SK-N-SH (cell line): Measurements from ENCODE around the gene SQOR. TPM values are rescaled to one million over a fixed set of nuclear protein-coding genes. Genes with fewer than 3 reads are reported as not detected.

Source experiments
- CTCF ChIA-PET: fragments of 300-600, 350-600 bp; formaldehyde crosslinking; extraction: SDS; loops from one replicate; lab custom pipeline; 2021; lab: Yijun Ruan, JAX
- POLR2A ChIA-PET: fragments of 350-600 bp; sonication (Branson Sonifier 250); formaldehyde crosslinking; extraction: SDS; loops from one replicate; lab custom pipeline; 2020; ENCODE audit warnings: antibody characterized with exemption, inconsistent platforms; lab: Yijun Ruan, JAX
- DNase-seq: peaks from one replicate; pipeline ENCODE4 v3.0.0; 2012
- H2AFZ ChIP-seq: fragments of 200-600 bp; sonication (generic); 2 replicates; pipeline ENCODE4 v1.8.1; 2016; ENCODE audit warnings: antibody characterized with exemption, mild to moderate bottlenecking, low read depth
- H3F3A ChIP-seq: fragments of 200-600 bp; sonication (generic); replicated peaks from 2 replicates; pipeline ENCODE3; 2016; ENCODE audit warnings: antibody characterized with exemption, mild to moderate bottlenecking; ENCODE audit not compliant: insufficient read depth
- H3K27ac ChIP-seq, 2 experiments: fragments of 200-500 bp in 1 of 2; fragments of 200-600 bp in 1 of 2; sonication (Bioruptor generic) in 1 of 2; sonication (generic), shearing (Covaris generic) in 1 of 2; 2 replicates each; pipeline versions ENCODE4 v1.5.1 to v1.6.1; 2014 to 2016; ENCODE audit warnings: low read depth in 2 of 2, inconsistent platforms in 1 of 2, low read length in 1 of 2, mild to moderate bottlenecking in 1 of 2, mixed read lengths in 1 of 2
- H3K27me3 ChIP-seq: fragments of 200-600 bp; sonication (generic), shearing (Covaris generic); 2 replicates; pipeline ENCODE4 v1.6.1; 2016; ENCODE audit warnings: mixed run types; ENCODE audit not compliant: insufficient read depth
- H3K36me3 ChIP-seq, 2 experiments: fragments of 200-500 bp in 1 of 2; fragments of 200-600 bp in 1 of 2; sonication (Bioruptor generic) in 1 of 2; sonication (generic) in 1 of 2; replicated peaks in 1 of 2; 2 replicates each; pipeline versions ENCODE3 to v1.5.1; 2014 to 2016; ENCODE audit warnings: low read length in 1 of 2, mild to moderate bottlenecking in 1 of 2; ENCODE audit not compliant: insufficient read depth in 2 of 2, control insufficient read depth in 1 of 2
- H3K4me1 ChIP-seq, 2 experiments: fragments of 200-500 bp in 1 of 2; fragments of 200-600 bp in 1 of 2; sonication (Bioruptor generic) in 1 of 2; sonication (generic), shearing (Covaris generic) in 1 of 2; 2 replicates each; pipeline versions ENCODE4 v1.5.1 to v1.6.1; 2014 to 2016; ENCODE audit warnings: low read depth in 1 of 2, low read length in 1 of 2, mixed run types in 1 of 2; ENCODE audit not compliant: insufficient read depth in 2 of 2, control insufficient read depth in 1 of 2
- H3K4me2 ChIP-seq: fragments of 200-600 bp; sonication (generic), shearing (Covaris generic); 2 replicates; pipeline ENCODE4 v1.6.1; 2017; ENCODE audit warnings: mixed run types
- H3K4me3 ChIP-seq, 2 experiments: fragments of 200-500 bp in 1 of 2; fragments of 200-600 bp in 1 of 2; sonication (Bioruptor generic) in 1 of 2; sonication (generic), shearing (Covaris generic) in 1 of 2; 2 replicates each; pipeline versions ENCODE4 v1.5.1 to v1.8.1; 2014 to 2016; ENCODE audit warnings: low read depth in 2 of 2, inconsistent platforms in 1 of 2, low read length in 1 of 2, mild to moderate bottlenecking in 1 of 2, mixed read lengths in 1 of 2, moderate library complexity in 1 of 2
- H3K79me2 ChIP-seq: fragments of 200-600 bp; sonication (generic); 2 replicates; pipeline ENCODE4 v1.8.1; 2017; ENCODE audit warnings: mild to moderate bottlenecking; ENCODE audit not compliant: insufficient read depth
- H3K9ac ChIP-seq: fragments of 200-600 bp; sonication (generic); 2 replicates; pipeline ENCODE4 v1.6.1; 2017; ENCODE audit warnings: mixed run types
- H3K9me2 ChIP-seq: fragments of 200-600 bp; sonication (generic); 2 replicates; pipeline ENCODE4 v1.6.1; 2017; ENCODE audit warnings: mixed run types
- H3K9me3 ChIP-seq: fragments of 200-600 bp; sonication (generic); 2 replicates; pipeline ENCODE4 v1.6.1; 2017; ENCODE audit warnings: mixed run types, mild to moderate bottlenecking, moderate library complexity
- H4K20me1 ChIP-seq: fragments of 200-600 bp; sonication (generic); 2 replicates; pipeline ENCODE4 v1.6.1; 2017; ENCODE audit warnings: mild to moderate bottlenecking, mixed run types; ENCODE audit not compliant: insufficient read depth
- CHD2 ChIP-seq: fragments of 150-350 bp; IDR thresholded peaks from 2 replicates; pipeline ENCODE4 v1.6.1; 2018; ENCODE audit warnings: low read length; ENCODE audit not compliant: partially characterized antibody
- ELF1 ChIP-seq: IDR thresholded peaks from 2 replicates; pipeline ENCODE4 v1.4.0; 2012
- EZH2phosphoT487 ChIP-seq: fragments of 200-600 bp; sonication (generic); IDR thresholded peaks from 2 replicates; pipeline ENCODE4 v1.6.1; 2017; ENCODE audit warnings: low read depth, mixed run types, mild to moderate bottlenecking, antibody characterized with exemption, moderate library complexity, borderline replicate concordance
- FOSL2 ChIP-seq: IDR thresholded peaks from 2 replicates; pipeline ENCODE4 v1.4.0; 2012; ENCODE audit warnings: low read depth, mild to moderate bottlenecking, moderate library complexity, borderline replicate concordance
- FOXM1 ChIP-seq: IDR thresholded peaks from 2 replicates; pipeline ENCODE4 v1.4.0; 2012; ENCODE audit warnings: low read depth, mild to moderate bottlenecking
- GATA2 ChIP-seq: sonication (generic); formaldehyde crosslinking; IDR thresholded peaks from 2 replicates; pipeline ENCODE4 v1.5.0; 2020; ENCODE audit warnings: mild to moderate bottlenecking, missing genetic modification reagents
- MEF2A ChIP-seq: IDR thresholded peaks from 2 replicates; pipeline ENCODE4 v1.4.0; 2012; ENCODE audit warnings: low read depth, borderline replicate concordance
- MXI1 ChIP-seq: IDR thresholded peaks from 2 replicates; pipeline ENCODE4 v1.6.1; 2012; ENCODE audit warnings: mild to moderate bottlenecking, low read depth, low read length, improper control_type of control experiment
- POLR2AphosphoS5 ChIP-seq: IDR thresholded peaks from 2 replicates; pipeline ENCODE4 v1.6.1; 2012; ENCODE audit warnings: low read depth, low read length
- RAD21 ChIP-seq: IDR thresholded peaks from 2 replicates; pipeline ENCODE4 v1.6.1; 2012; ENCODE audit warnings: mild to moderate bottlenecking, low read length
- RFX5 ChIP-seq: IDR thresholded peaks from 2 replicates; pipeline ENCODE4 v1.6.1; 2012; ENCODE audit warnings: mild to moderate bottlenecking, improper control_type of control experiment, low read length
- SMC3 ChIP-seq: IDR thresholded peaks from 2 replicates; pipeline ENCODE4 v1.6.1; 2012; ENCODE audit warnings: low read depth, low read length, improper control_type of control experiment
- TAF1 ChIP-seq: IDR thresholded peaks from 2 replicates; pipeline ENCODE4 v1.6.1; 2012; ENCODE audit warnings: low read depth, mild to moderate bottlenecking, low read length, moderate library complexity, borderline replicate concordance
- TCF12 ChIP-seq: IDR thresholded peaks from 2 replicates; pipeline ENCODE4 v1.4.0; 2012
- TEAD4 ChIP-seq: IDR thresholded peaks from 2 replicates; pipeline ENCODE4 v1.4.0; 2012; ENCODE audit warnings: mild to moderate bottlenecking, borderline replicate concordance; ENCODE audit not compliant: insufficient read depth
- YY1 ChIP-seq: IDR thresholded peaks from 2 replicates; pipeline ENCODE4 v1.4.0; 2012; ENCODE audit warnings: low read depth, mild to moderate bottlenecking
- WGBS: methylation state at CpG from one replicate; pipeline ENCODE4 v1.1.6; 2017; ENCODE audit warnings: low lambda C conversion rate; 5-methylcytosine and 5-hydroxymethylcytosine counted together
- polyA plus RNA-seq, 3 experiments: library from polyadenylated mRNA; depleted of rRNA; stranded (reverse); fragments of >200 nt; gene quantifications; 2 replicates each; pipeline ENCODE4 v1.2.3, GENCODE V29; 2012
- TF ChIP-seq, protein P1 (sequence below): fragments of 150-350 bp; IDR thresholded peaks from 2 replicates; pipeline ENCODE4 v1.6.1; 2017; ENCODE audit warnings: antibody characterized with exemption, low read length, low read depth, borderline replicate concordance
- TF ChIP-seq, protein P2 (sequence below): fragments of 200-600 bp; sonication (generic); IDR thresholded peaks from 2 replicates; pipeline ENCODE4 v1.6.1; 2017; ENCODE audit warnings: antibody characterized with exemption, mild to moderate bottlenecking, moderate library complexity
- TF ChIP-seq, protein P3 (sequence below): IDR thresholded peaks from 2 replicates; pipeline ENCODE4 v1.4.0; 2012; ENCODE audit warnings: low read depth, borderline replicate concordance
- TF ChIP-seq, protein P4 (sequence below): IDR thresholded peaks from 2 replicates; pipeline ENCODE4 v1.4.0; 2012; ENCODE audit warnings: low read depth, borderline replicate concordance
- TF ChIP-seq, protein P5 (sequence below): IDR thresholded peaks from 2 replicates; pipeline ENCODE4 v1.4.0; 2012; ENCODE audit warnings: low read depth

The SQOR gene
- polyA plus RNA-seq, 1 of the 3 experiments (the other 2 are of a cell fraction): 7.8 TPM

DNA sequence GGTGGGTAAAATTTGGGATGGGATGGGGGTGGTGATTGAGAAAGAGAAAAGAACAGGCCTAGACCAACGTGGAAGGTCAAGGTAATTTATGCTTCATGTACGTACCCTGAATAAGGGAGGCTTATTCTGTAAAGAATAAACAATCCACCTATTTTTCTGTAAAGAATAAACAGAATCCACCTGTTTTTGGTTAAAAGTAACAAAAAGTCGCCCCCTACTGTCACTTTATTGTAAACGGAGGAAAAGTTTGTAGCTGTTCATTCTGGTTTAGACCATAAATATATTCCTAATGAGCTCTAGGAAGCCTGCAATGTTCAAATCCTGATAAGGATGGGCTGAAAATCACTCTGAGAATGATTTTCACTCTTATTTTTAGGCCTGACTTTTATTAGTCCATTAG is 23.5 kb upstream of the SQOR start:
- Histone ChIP-seq H4K20me1 (peaks cover 3% of the 10 kb centered on the region; the same call in 1 of the 2 replicates), H3K9me2 (no peaks in the 10 kb centered on the region), H3K4me3 (no peak overlapping the region), H3F3A (peaks cover 12% of the 10 kb centered on the region), H3K27me3 (no peaks in the 10 kb centered on the region), H3K4me1 (no peaks in the 10 kb centered on the region), H3K4me2 (no peak overlapping the region), H3K36me3 (peaks cover 11 to 19% of the 10 kb centered on the region in 2 experiments), H3K9ac (no peak overlapping the region), H3K27ac (no peak overlapping the region), H3K79me2 (no peaks in the 10 kb centered on the region), H3K9me3 (no peaks in the 10 kb centered on the region), H2AFZ (no peak overlapping the region)
- peak; percentile 32 for DNase-seq
- CTCF ChIA-PET: interaction anchor here (0.6 to 9.9 kb wide), 35 partner anchors 9 to 408 kb away, joined by 3 to 131 read pairs (median 3); partner anchors contain the start of gene BLOC1S6
- POLR2A ChIA-PET: interaction anchor here (0.6 kb wide), 1 partner anchor 16 kb away, joined by 3 read pairs; no protein-coding TSS in a partner anchor
- no peak for TF ChIP-seq EZH2phosphoT487
- TF ChIP-seq, protein P1, sequence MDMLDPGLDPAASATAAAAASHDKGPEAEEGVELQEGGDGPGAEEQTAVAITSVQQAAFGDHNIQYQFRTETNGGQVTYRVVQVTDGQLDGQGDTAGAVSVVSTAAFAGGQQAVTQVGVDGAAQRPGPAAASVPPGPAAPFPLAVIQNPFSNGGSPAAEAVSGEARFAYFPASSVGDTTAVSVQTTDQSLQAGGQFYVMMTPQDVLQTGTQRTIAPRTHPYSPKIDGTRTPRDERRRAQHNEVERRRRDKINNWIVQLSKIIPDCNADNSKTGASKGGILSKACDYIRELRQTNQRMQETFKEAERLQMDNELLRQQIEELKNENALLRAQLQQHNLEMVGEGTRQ: no peak
- no peak for TF ChIP-seq GATA2 (CRISPR knock-in tag)
- no peak for TF ChIP-seq FOXM1
- TF ChIP-seq, protein P2, sequence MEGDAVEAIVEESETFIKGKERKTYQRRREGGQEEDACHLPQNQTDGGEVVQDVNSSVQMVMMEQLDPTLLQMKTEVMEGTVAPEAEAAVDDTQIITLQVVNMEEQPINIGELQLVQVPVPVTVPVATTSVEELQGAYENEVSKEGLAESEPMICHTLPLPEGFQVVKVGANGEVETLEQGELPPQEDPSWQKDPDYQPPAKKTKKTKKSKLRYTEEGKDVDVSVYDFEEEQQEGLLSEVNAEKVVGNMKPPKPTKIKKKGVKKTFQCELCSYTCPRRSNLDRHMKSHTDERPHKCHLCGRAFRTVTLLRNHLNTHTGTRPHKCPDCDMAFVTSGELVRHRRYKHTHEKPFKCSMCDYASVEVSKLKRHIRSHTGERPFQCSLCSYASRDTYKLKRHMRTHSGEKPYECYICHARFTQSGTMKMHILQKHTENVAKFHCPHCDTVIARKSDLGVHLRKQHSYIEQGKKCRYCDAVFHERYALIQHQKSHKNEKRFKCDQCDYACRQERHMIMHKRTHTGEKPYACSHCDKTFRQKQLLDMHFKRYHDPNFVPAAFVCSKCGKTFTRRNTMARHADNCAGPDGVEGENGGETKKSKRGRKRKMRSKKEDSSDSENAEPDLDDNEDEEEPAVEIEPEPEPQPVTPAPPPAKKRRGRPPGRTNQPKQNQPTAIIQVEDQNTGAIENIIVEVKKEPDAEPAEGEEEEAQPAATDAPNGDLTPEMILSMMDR: peak; percentile 71
- TF ChIP-seq MEF2A: no peak
- TF ChIP-seq FOSL2: no peak
- no peak for TF ChIP-seq POLR2AphosphoS5
- TF ChIP-seq RAD21: peak; percentile 67
- no peak for TF ChIP-seq TAF1
- TF ChIP-seq ELF1: no peak
- TF ChIP-seq CHD2: no peak
- TF ChIP-seq, protein P3, sequence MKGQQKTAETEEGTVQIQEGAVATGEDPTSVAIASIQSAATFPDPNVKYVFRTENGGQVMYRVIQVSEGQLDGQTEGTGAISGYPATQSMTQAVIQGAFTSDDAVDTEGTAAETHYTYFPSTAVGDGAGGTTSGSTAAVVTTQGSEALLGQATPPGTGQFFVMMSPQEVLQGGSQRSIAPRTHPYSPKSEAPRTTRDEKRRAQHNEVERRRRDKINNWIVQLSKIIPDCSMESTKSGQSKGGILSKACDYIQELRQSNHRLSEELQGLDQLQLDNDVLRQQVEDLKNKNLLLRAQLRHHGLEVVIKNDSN: no peak
- TF ChIP-seq SMC3: peak; percentile 26; the same call in 1 of the 2 replicates
- no peak for TF ChIP-seq MXI1
- TF ChIP-seq, protein P4, sequence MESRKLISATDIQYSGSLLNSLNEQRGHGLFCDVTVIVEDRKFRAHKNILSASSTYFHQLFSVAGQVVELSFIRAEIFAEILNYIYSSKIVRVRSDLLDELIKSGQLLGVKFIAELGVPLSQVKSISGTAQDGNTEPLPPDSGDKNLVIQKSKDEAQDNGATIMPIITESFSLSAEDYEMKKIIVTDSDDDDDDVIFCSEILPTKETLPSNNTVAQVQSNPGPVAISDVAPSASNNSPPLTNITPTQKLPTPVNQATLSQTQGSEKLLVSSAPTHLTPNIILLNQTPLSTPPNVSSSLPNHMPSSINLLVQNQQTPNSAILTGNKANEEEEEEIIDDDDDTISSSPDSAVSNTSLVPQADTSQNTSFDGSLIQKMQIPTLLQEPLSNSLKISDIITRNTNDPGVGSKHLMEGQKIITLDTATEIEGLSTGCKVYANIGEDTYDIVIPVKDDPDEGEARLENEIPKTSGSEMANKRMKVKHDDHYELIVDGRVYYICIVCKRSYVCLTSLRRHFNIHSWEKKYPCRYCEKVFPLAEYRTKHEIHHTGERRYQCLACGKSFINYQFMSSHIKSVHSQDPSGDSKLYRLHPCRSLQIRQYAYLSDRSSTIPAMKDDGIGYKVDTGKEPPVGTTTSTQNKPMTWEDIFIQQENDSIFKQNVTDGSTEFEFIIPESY: no peak
- TF ChIP-seq, protein P5, sequence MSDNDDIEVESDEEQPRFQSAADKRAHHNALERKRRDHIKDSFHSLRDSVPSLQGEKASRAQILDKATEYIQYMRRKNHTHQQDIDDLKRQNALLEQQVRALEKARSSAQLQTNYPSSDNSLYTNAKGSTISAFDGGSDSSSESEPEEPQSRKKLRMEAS: no peak
- no peak for TF ChIP-seq TEAD4
- TF ChIP-seq YY1: no peak
- 0 out of 2 replicates have a peak, but pooled peaks have one; percentile 18 for TF ChIP-seq TCF12
- no peak for TF ChIP-seq RFX5
- 17% methylated on average over 4 of the region's 4 CpGs for WGBS
